ENCODE measurements around the gene IQCE.

The IQCE gene

GRCh38 chr7:2522780-2523433, 35.9 kb upstream of the IQCE start:
- Histone ChIP-seq H3K4me3 (ENCODE audit: low read depth, low read length) (peak overlapping the region; percentile 3; the same call in 1 of the 2 replicates), H3K4me1 (ENCODE audit: control insufficient read depth, insufficient read depth, low read length) (peaks cover 61% of the 10 kb centered on the region), H3K36me3 (ENCODE audit: control insufficient read depth, insufficient read depth, low read length) (peaks cover 24% of the 10 kb centered on the region), H3K9me3 (ENCODE audit: control insufficient read depth, insufficient read depth, low read length) (no peaks in the 10 kb centered on the region), H3K9ac (ENCODE audit: low read depth, low read length) (peak overlapping the region; percentile 30; the same call in 1 of the 2 replicates), H3K27ac (ENCODE audit: low read depth, low read length) (peak overlapping the region; percentile 93), H3K27me3 (ENCODE audit: control insufficient read depth, insufficient read depth, low read length) (peaks cover 26% of the 10 kb centered on the region)

GRCh38 chr7:2523461-2523936, 35.3 kb upstream of the IQCE start:
- peaks cover 61% of the 10 kb centered on the region for H3K4me1 ChIP-seq (ENCODE audit: control insufficient read depth, insufficient read depth, low read length)
- peak overlapping the region; percentile 42; the same call in 1 of the 2 replicates for H3K4me3 ChIP-seq (ENCODE audit: low read depth, low read length)
- H3K36me3 ChIP-seq (ENCODE audit: control insufficient read depth, insufficient read depth, low read length), result peaks cover 30% of the 10 kb centered on the region
- H3K9ac ChIP-seq (ENCODE audit: low read depth, low read length), result peak overlapping the region; percentile 67; the same call in 1 of the 2 replicates
- peak overlapping the region; percentile 93 for H3K27ac ChIP-seq (ENCODE audit: low read depth, low read length)
- no peaks in the 10 kb centered on the region for H3K9me3 ChIP-seq (ENCODE audit: control insufficient read depth, insufficient read depth, low read length)
- peaks cover 20% of the 10 kb centered on the region for H3K27me3 ChIP-seq (ENCODE audit: control insufficient read depth, insufficient read depth, low read length)

GRCh38 chr7:2523941-2524807, 34.6 kb upstream of the IQCE start:
- Histone ChIP-seq H3K36me3 (ENCODE audit: control insufficient read depth, insufficient read depth, low read length) (peaks cover 33% of the 10 kb centered on the region), H3K27ac (ENCODE audit: low read depth, low read length) (peak overlapping the region; percentile 93), H3K9me3 (ENCODE audit: control insufficient read depth, insufficient read depth, low read length) (no peaks in the 10 kb centered on the region), H3K4me3 (ENCODE audit: low read depth, low read length) (peak overlapping the region; percentile 42; the same call in 1 of the 2 replicates), H3K27me3 (ENCODE audit: control insufficient read depth, insufficient read depth, low read length) (peaks cover 15% of the 10 kb centered on the region), H3K9ac (ENCODE audit: low read depth, low read length) (peak overlapping the region; percentile 67; the same call in 1 of the 2 replicates), H3K4me1 (ENCODE audit: control insufficient read depth, insufficient read depth, low read length) (peaks cover 63% of the 10 kb centered on the region)

- Histone ChIP-seq H3K4me3 (ENCODE audit: low read depth, low read length) (no peak overlapping the region; the same call in 1 of the 2 replicates), H3K4me1 (ENCODE audit: control insufficient read depth, insufficient read depth, low read length) (peaks cover 63% of the 10 kb centered on the region), H3K27me3 (ENCODE audit: control insufficient read depth, insufficient read depth, low read length) (peaks cover 14% of the 10 kb centered on the region), H3K36me3 (ENCODE audit: control insufficient read depth, insufficient read depth, low read length) (peaks cover 33% of the 10 kb centered on the region), H3K27ac (ENCODE audit: low read depth, low read length) (peak overlapping the region; percentile 93), H3K9me3 (ENCODE audit: control insufficient read depth, insufficient read depth, low read length) (no peaks in the 10 kb centered on the region), H3K9ac (ENCODE audit: low read depth, low read length) (no peak overlapping the region)
Measured at GRCh38 chr7:2524808-2525657, 33.7 kb upstream of the IQCE start.

- H3K27me3 ChIP-seq (ENCODE audit: control insufficient read depth, insufficient read depth, low read length), result peaks cover 7% of the 10 kb centered on the region; the same call in 1 of the 2 replicates
- peaks cover 33% of the 10 kb centered on the region for H3K36me3 ChIP-seq (ENCODE audit: control insufficient read depth, insufficient read depth, low read length)
- no peak overlapping the region for H3K9ac ChIP-seq (ENCODE audit: low read depth, low read length)
- no peak overlapping the region for H3K4me3 ChIP-seq (ENCODE audit: low read depth, low read length)
- no peaks in the 10 kb centered on the region for H3K9me3 ChIP-seq (ENCODE audit: control insufficient read depth, insufficient read depth, low read length)
- H3K4me1 ChIP-seq (ENCODE audit: control insufficient read depth, insufficient read depth, low read length), result peaks cover 65% of the 10 kb centered on the region
- peak overlapping the region; percentile 93 for H3K27ac ChIP-seq (ENCODE audit: low read depth, low read length)
Measured at GRCh38 chr7:2525658-2526630, 32.8 kb upstream of the IQCE start.

GRCh38 chr7:2526659-2527504, 31.9 kb upstream of the IQCE start:
- H3K9ac ChIP-seq (ENCODE audit: low read depth, low read length), result no peak overlapping the region
- H3K4me3 ChIP-seq (ENCODE audit: low read depth, low read length), result no peak overlapping the region
- peaks cover 3% of the 10 kb centered on the region; the same call in 1 of the 2 replicates for H3K27me3 ChIP-seq (ENCODE audit: control insufficient read depth, insufficient read depth, low read length)
- H3K9me3 ChIP-seq (ENCODE audit: control insufficient read depth, insufficient read depth, low read length), result no peaks in the 10 kb centered on the region
- peaks cover 63% of the 10 kb centered on the region for H3K4me1 ChIP-seq (ENCODE audit: control insufficient read depth, insufficient read depth, low read length)
- H3K27ac ChIP-seq (ENCODE audit: low read depth, low read length), result peak overlapping the region; percentile 73
- H3K36me3 ChIP-seq (ENCODE audit: control insufficient read depth, insufficient read depth, low read length), result peaks cover 33% of the 10 kb centered on the region

GRCh38 chr7:2527505-2528467, 31.0 kb upstream of the IQCE start:
- Histone ChIP-seq H3K4me1 (ENCODE audit: control insufficient read depth, insufficient read depth, low read length) (peaks cover 56% of the 10 kb centered on the region), H3K27ac (ENCODE audit: low read depth, low read length) (peak overlapping the region; percentile 78), H3K9me3 (ENCODE audit: control insufficient read depth, insufficient read depth, low read length) (no peaks in the 10 kb centered on the region), H3K9ac (ENCODE audit: low read depth, low read length) (no peak overlapping the region), H3K36me3 (ENCODE audit: control insufficient read depth, insufficient read depth, low read length) (peaks cover 33% of the 10 kb centered on the region), H3K4me3 (ENCODE audit: low read depth, low read length) (no peak overlapping the region), H3K27me3 (ENCODE audit: control insufficient read depth, insufficient read depth, low read length) (no peaks in the 10 kb centered on the region)

- H3K27ac ChIP-seq (ENCODE audit: low read depth, low read length), result peak overlapping the region; percentile 78
- no peak overlapping the region for H3K9ac ChIP-seq (ENCODE audit: low read depth, low read length)
- peaks cover 48% of the 10 kb centered on the region for H3K4me1 ChIP-seq (ENCODE audit: control insufficient read depth, insufficient read depth, low read length)
- H3K27me3 ChIP-seq (ENCODE audit: control insufficient read depth, insufficient read depth, low read length), result no peaks in the 10 kb centered on the region
- H3K9me3 ChIP-seq (ENCODE audit: control insufficient read depth, insufficient read depth, low read length), result no peaks in the 10 kb centered on the region
- H3K36me3 ChIP-seq (ENCODE audit: control insufficient read depth, insufficient read depth, low read length), result peaks cover 33% of the 10 kb centered on the region
- H3K4me3 ChIP-seq (ENCODE audit: low read depth, low read length), result no peak overlapping the region
Measured at GRCh38 chr7:2528481-2529095, 30.2 kb upstream of the IQCE start.
